CD4-positive, alpha-beta T cell treated with Interleukin-4 for 4 hours (primary cell): ENCODE data around the gene RAX2.
"Not testable (repeated sequence)": the region's sequence is repeated elsewhere in the genome, so short reads cannot be mapped to it uniquely, and the experiment has no call there.

ENCODE experiments used
- DNase-seq: peaks from one replicate; pipeline ENCODE4 v3.0.0-alpha.2; 2020

RAX2 gene

DNA sequence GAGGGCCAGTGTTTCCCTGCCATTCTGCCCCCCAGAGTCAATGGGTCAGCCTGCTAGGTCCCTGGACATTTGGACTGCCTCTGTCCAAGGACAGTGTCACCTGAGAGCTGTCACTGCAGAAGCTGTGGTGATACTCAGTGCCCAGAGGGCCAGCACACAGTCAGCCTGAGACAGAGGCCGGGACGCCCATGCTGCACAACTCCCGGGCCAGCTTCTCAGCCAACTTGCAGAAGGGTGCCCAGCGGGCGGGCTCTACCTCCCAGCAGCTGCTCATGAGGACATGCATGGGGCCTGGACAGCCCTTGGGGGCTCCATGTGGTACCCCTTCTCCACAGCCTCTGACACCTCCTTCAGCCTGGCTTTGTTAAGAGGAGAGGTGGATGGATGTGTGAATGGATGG, 3.8 kb upstream of the RAX2 start:
- no peak for DNase-seq

GRCh38 chr19:3775374-3775711, 3.3 kb upstream of the RAX2 start:
- DNase-seq: no peak

GRCh38 chr19:3774621-3775373, 2.8 kb upstream of the RAX2 start:
- DNase-seq: no peak

DNA sequence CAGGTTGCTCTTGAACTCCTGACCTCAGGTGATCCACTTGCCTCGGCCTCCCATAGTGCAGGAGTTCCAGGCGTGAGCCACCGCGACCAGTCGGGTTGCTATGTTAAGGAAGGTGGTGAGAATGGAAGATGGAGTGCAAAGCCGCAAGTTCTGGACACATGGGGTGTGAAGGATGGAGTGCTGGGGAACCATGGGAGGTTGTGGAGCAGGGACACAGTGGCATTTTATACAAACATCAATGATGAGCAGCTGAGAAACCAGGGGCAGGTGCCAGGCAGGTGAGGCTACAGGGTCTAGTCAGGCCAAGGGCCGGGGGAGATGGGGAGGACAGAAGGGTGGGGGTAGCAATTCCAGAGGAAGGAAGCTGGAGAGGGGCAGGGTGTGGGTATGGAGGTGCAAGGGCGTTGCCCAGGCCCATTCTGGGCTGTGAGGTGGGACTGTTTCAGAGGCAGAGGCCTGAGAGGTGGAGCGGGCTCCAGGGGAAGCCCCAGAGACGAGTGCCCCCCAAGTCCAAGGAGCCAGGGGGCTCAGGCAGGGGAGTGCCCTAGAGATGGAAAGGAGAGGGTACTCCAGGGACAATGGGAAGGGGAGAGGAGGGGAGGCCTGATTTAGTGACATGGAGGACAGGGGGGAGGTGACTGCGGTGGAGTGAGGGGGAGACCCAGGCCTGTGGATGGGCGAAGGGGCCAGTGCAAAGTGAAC, 1.9 kb upstream of the RAX2 start:
- DNase-seq: no peak

- no peak for DNase-seq
These were observed 775 bp downstream of the RAX2 start for GRCh38 chr19:3771000-3771905.

DNA sequence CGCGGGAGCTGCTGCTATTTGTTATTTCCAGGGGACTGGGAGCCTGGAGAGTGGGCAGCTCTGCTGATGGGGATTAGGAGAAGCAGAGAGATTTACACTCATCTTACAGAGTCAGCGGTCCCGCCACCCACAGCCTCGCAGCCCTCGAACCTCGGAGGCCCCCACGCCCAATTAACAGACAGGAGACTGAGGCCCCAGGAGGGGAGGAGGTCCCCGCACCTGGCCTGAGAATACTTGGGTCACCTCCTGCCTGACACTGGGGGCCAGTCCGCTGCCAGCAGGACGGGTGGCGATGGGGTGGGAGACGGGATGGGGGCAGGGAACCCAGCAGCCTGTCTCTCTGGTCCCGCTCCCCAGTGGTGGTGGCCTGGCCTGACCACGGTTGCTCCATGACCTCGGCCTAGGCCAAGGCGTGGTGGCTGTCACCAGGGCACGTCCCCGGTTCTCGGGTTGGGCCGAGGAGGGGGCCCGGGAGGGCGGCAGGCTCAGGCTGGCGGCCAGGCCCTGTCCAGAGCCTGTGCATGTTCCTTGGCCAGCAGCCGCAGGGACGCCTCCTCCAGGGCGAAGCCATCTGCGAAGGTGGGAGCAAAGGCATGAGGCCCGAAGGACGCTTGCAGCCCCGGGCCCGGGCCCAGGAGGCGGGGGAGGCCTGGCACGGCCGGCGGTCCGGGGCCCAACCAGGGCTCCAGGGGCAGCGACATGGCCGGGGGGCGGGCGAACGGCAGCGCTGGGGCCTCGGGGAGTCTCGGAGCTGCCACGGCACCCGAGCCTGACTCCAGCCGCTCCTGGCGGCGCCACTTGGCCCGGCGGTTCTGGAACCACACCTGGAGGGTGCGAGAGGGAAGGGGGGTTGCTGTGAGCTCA, 1.7 kb downstream of the RAX2 start:
- DNase-seq: no peak

DNA sequence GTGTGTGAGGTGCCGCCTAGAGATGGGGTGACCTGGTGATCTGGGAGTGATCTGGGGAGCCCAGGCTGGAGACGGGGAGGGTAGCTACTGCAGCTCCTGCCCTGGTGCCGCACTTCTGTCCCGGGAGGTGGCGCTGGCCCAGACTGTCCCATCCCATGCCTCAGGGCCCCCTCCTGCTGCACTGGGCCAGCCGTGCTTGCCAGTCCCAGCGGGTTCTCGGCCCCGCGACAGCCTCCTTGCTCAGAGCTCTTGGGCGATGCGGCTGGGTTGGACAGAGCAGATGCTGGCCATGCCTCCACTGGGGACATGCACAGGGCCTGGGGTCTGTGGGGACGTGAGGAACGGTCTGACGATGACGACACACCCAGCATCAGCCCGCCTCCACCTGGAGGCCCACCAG, 2.5 kb downstream of the RAX2 start:
- DNase-seq: no peak

- no peak for DNase-seq
These were observed 3.3 kb downstream of the RAX2 start for GRCh38 chr19:3768748-3769099.

DNA sequence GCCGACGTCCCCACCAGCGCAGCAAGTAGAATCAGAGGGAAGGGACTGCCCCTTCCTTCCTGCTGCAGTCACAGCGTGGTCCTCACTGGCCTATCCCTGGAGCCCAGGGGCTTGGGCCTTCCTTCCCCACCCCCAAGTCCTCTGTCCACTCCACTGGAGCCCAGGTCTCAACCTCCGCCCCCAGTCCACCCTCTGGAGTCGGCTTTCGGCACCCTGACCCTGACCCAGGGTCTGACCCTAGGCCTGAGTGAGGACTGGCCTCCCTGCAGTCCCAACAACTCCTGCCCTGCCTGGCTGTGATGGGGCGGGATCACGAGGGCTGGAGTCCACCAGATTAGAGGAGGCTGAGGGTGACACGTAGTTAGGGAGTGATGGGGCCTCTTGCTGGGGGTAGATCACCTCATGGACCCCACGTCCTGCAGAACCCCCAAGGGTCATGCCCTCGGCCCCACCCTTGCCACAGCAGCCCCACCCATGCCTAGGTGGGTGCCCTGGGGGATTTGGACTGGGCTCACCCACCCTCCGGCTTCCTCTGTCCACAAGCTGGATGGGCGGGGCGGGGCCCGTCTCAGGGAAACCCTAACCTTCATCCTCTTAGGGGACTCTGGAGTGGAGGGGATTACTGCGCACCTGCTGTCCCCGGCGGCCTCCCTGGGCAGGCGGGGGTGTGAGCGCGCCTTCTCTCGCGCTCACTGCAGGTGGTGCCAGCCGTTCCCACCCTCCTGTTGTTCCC, 3.8 kb downstream of the RAX2 start:
- DNase-seq: no peak

DNA sequence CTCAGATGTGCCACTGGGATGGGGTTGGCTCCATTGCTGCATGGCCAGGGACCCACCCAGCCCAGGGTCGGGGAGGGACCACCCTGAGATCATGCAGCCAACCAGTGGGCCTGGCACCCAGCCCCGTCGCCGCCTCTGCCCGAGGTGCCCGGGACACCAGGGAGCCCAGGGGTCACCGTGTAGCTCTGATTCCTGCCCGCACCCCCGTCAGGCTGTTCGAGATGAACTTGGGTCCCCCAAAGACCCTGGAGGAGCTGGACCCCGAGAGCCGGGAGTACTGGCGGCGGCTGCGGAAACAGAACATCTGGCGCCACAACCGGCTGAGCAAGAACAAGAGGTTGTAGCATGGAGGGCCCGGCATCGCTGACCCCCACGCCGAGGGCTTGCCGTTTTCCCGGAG, 5.0 kb downstream of the RAX2 start:
- no peak for DNase-seq

- no peak for DNase-seq
These were observed 5.5 kb downstream of the RAX2 start for GRCh38 chr19:3766520-3766919.

GRCh38 chr19:3765757-3766156, 6.3 kb downstream of the RAX2 start:
- DNase-seq: not testable (repeated sequence)

DNA sequence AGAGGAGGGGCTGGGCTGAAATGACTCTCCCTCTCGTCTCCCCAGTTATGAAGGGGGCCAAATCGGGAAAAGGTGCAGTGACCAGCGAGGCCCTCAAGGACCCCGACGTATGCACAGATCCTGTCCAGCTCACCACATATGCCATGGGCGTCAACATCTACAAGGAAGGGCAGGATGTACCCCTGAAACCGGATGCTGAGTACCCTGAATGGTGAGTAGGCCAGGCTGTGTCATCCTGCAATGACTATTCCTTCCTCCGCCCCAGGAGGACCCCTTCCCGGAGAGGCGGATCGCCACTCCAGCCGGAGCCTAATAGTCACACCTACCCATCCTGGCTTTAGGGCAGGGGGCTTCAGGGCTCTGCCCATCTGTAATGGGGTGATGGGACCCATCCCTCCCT, 6.9 kb downstream of the RAX2 start:
- DNase-seq: no peak

DNA sequence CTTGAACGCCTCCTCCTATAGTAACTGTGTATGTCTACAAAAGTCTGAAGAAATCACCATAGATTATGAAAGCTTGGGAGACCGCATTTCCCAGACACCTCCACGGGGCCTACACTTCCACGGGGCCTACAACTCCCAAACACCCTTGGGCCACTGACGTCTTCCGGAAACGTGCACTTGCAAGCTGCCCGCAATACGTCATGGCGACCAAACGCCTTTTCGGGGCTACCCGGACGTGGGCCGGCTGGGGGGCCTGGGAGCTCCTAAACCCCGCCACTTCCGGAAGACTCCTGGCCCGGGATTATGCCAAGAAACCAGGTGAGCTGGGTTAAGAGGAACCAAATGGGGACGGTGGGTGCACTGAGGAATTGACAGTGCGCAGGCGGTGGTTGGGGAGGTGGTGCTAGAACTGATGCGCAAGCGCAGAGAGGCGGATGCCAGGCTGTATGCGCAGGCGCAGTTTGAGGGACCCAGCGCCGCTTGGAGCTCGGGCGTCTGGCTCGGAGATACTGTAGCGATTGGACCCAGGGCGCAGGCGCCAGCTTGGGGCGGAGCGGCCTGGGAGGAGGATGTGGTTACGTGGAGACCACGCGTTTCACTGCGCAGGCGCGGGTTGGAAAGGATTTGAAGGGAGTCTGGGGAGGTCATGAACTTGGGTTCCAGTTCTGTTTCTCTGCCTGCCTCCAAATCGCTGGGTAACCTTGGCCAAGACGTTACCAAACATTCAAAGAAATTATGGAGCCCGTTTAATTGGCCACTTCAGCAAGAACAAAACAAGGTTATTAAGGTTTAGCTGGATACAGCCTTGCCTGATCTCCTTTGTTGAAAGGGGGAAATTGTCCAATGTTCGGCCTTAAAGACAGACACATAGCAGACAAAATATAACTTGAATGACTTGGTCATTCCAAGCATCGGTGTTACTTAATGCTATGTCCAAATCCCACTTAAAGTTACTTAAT, 9.2 kb downstream of the RAX2 start, which contains the start of gene MRPL54:
TSS of gene MRPL54 (plus strand) at position 182 of the 959 bp plus-strand sequence. CDS start at position 201, 19 bp downstream.
- DNase-seq: peak; percentile 99

DNA sequence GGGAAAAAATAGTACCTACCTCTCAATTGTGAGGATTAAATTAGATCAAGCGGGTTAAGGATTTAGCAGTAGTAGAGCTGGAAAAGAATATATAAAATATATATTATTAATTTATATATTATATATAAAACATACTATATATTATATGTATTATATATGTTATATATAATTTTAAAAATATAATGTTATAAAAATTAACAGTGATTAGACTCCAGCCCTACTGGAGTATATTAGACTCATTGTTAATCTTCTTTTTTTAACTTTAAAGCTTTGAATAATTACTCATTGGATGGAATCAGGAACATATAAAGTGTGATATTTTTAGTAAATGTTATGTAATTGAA, 9.9 kb downstream of the RAX2 start:
- no peak for DNase-seq

GRCh38 chr19:3761382-3762129, 10.5 kb downstream of the RAX2 start, which contains the start of gene APBA3:
Gene APBA3, minus strand, starts transcription at chr19:3761692. Its CDS starts 1,428 bp downstream, at chr19:3760264.
- peak; percentile 91 for DNase-seq

- DNase-seq: peak; percentile 41
These were observed 11.1 kb downstream of the RAX2 start for GRCh38 chr19:3760871-3761361.

- no peak for DNase-seq
These were observed 12.4 kb downstream of the RAX2 start for GRCh38 chr19:3759482-3760254.

DNA sequence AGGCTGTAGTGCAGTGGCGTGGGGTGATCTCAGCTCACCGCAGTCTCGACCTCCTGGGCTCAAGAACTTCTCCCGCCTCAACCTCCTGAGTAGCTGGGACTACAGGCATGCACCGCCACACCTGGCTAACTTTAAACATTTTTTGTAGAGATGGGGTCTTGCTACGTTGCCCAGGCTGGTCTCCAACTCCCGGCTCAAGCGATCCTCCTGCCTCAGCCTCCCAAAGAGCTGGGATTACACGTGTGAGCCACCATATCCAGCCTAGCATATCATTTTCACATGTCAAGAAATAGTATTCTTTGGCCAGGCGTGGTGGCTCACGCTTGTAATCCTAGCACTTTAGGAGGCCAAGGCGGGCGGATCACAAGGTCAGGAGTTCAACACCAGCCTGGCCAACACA, 13.7 kb downstream of the RAX2 start:
- DNase-seq: not testable (repeated sequence)
